Coronary artery (tissue), 2 donors: Measurements from ENCODE around the gene PTPRS.
"Not testable (repeated sequence)": the region's sequence is repeated elsewhere in the genome, so short reads cannot be mapped to it uniquely, and the experiment has no call there.

Source experiments
- DNase-seq: peaks from one replicate; pipeline ENCODE4 v3.0.0-alpha.2; 2017; ENCODE audit warnings: low spot score
- H3K27ac ChIP-seq, 2 donors: fragments of 200-600 bp; sonication (generic); one replicate each; pipeline ENCODE4 v1.5.1; 2016 to 2019
- H3K4me3 ChIP-seq: fragments of 200-600 bp; sonication (generic); 2 replicates; pipeline ENCODE4 v1.5.1; 2016; ENCODE audit warnings: mild to moderate bottlenecking, moderate library complexity
- CTCF ChIP-seq: fragments of 200-600 bp; sonication (generic); IDR thresholded peaks from one replicate; pipeline ENCODE4 v1.5.1; 2019; ENCODE audit warnings: antibody characterized with exemption

The PTPRS gene

GRCh38 chr19:5340637-5341447, at the start of gene PTPRS:
PTPRS (minus strand) TSS chr19:5340812; CDS start chr19:5286140, 54,672 bp downstream.
- DNase-seq = no peak
- Histone ChIP-seq H3K4me3 (peak within 1 kb of the TSS; percentile 83), H3K27ac (no peak within 1 kb of the TSS)
- no peak for TF ChIP-seq CTCF

- DNase-seq = no peak
- Histone ChIP-seq H3K27ac (no peak overlapping the region), H3K4me3 (no peak overlapping the region)
- TF ChIP-seq CTCF = no peak
These were observed 48.7 kb upstream of the PTPRS start for GRCh38 chr19:5389353-5389752.

- Histone ChIP-seq H3K27ac (no peak overlapping the region), H3K4me3 (no peak overlapping the region)
- no peak for TF ChIP-seq CTCF
- no peak for DNase-seq
These were observed 46.9 kb upstream of the PTPRS start for GRCh38 chr19:5387472-5387871.

- DNase-seq = no peak
- H3K4me3 ChIP-seq = no peak overlapping the region
- H3K27ac ChIP-seq = no peak overlapping the region
- TF ChIP-seq CTCF = no peak
These were observed 46.2 kb upstream of the PTPRS start for GRCh38 chr19:5386841-5387240.

GRCh38 chr19:5381197-5381596, 40.6 kb upstream of the PTPRS start:
- H3K27ac ChIP-seq, DNase-seq, H3K4me3 ChIP-seq: not testable (repeated sequence)

- no peak for DNase-seq
- Histone ChIP-seq H3K27ac (no peak overlapping the region), H3K4me3 (no peak overlapping the region)
- TF ChIP-seq CTCF = no peak
These were observed 39.8 kb upstream of the PTPRS start for GRCh38 chr19:5380215-5380919.

GRCh38 chr19:5376928-5377327, 36.3 kb upstream of the PTPRS start:
- no peak overlapping the region for H3K27ac ChIP-seq
- no peak for TF ChIP-seq CTCF
- DNase-seq = no peak
- no peak overlapping the region for H3K4me3 ChIP-seq
